B cell (primary cell): ENCODE measurements around the gene TBXAS1. TPM values are rescaled to one million over a fixed set of nuclear protein-coding genes. Genes with fewer than 3 reads are reported as not detected.

Experiments used
- ATAC-seq: fragments of 200-7000 bp; cut with Tn5 transposase; one replicate; pipeline ENCODE4 v1.10.0; 2021; ENCODE audit warnings: low read depth, mild to moderate bottlenecking, moderate number of reproducible peaks, moderate library complexity
- CTCF ChIA-PET: fragments of 350-600 bp; sonication (Branson Sonifier 250); formaldehyde crosslinking; loops from one replicate; lab custom pipeline; 2021; ENCODE audit warnings: antibody characterized with exemption, inconsistent platforms; lab: Charles Lee
- POLR2A ChIA-PET: fragments of 350-600 bp; sonication (Branson Sonifier 250); formaldehyde crosslinking; loops from one replicate; lab custom pipeline; 2021; ENCODE audit warnings: antibody characterized with exemption; lab: Charles Lee
- DNase-seq: peaks from one replicate; pipeline ENCODE4 v3.0.0; 2013
- H2AFZ ChIP-seq: 2 replicates; pipeline ENCODE4 v1.6.1; 2012; ENCODE audit warnings: mild to moderate bottlenecking, low read depth, low read length; ENCODE audit not compliant: insufficient read depth, poor library complexity, severe bottlenecking
- H3K27ac ChIP-seq, 2 donors: 1 replicate in 1 of 2; 2 replicates in 1 of 2; pipeline ENCODE4 v1.5.1; 2012 to 2013; ENCODE audit warnings: low read length in 2 of 2, mild to moderate bottlenecking in 2 of 2, moderate library complexity in 1 of 2
- H3K27me3 ChIP-seq, 4 experiments: fragments of 200-600 bp in 1 of 4; sonication (generic) in 1 of 4; replicated peaks in 1 of 4; 1 replicate in 2 of 4; 2 replicates in 2 of 4; pipeline versions ENCODE4 v1.6.1 to v1.7.0; 2013 to 2016; ENCODE audit warnings: low read length in 3 of 4, mild to moderate bottlenecking in 2 of 4, mixed read lengths in 1 of 4, moderate library complexity in 1 of 4; ENCODE audit not compliant: insufficient read depth in 4 of 4, control insufficient read depth in 3 of 4; ENCODE audit errors: control extremely low read depth in 1 of 4
- H3K36me3 ChIP-seq, 2 experiments: replicated peaks in 1 of 2; 1 replicate in 1 of 2; 2 replicates in 1 of 2; pipeline versions ENCODE4 v1.6.1 to v1.7.1; 2013; ENCODE audit warnings: low read length in 1 of 2; ENCODE audit not compliant: insufficient read depth in 2 of 2, control insufficient read depth in 1 of 2; ENCODE audit errors: control extremely low read depth in 1 of 2, extremely low read depth in 1 of 2
- H3K4me1 ChIP-seq, 2 donors: fragments of 200-600 bp in 1 of 2; sonication (generic) in 1 of 2; 1 replicate in 1 of 2; 2 replicates in 1 of 2; pipeline versions ENCODE4 v1.5.1 to v1.6.1; 2013 to 2017; ENCODE audit warnings: low read length in 2 of 2; ENCODE audit not compliant: control insufficient read depth in 2 of 2, insufficient read depth in 2 of 2
- H3K4me2 ChIP-seq: replicated peaks from 2 replicates; pipeline ENCODE3; 2012; ENCODE audit warnings: mild to moderate bottlenecking, low read depth, low read length; ENCODE audit not compliant: poor library complexity, severe bottlenecking
- H3K4me3 ChIP-seq, 5 experiments: fragments of 200-600 bp in 1 of 5; sonication (generic) in 1 of 5; 1 replicate in 3 of 5; 2 replicates in 2 of 5; pipeline versions ENCODE4 v1.5.1 to v1.7.0; 2011 to 2016; ENCODE audit warnings: low read length in 4 of 5, mild to moderate bottlenecking in 4 of 5, low read depth in 2 of 5, control low read depth in 1 of 5, moderate library complexity in 1 of 5; ENCODE audit not compliant: insufficient read depth in 1 of 5; ENCODE audit errors: control extremely low read depth in 1 of 5, extremely low read depth in 1 of 5
- H3K79me2 ChIP-seq: fragments of 200-600 bp; sonication (generic); one replicate; pipeline ENCODE4 v1.6.0; 2016; ENCODE audit warnings: low read length; ENCODE audit not compliant: control insufficient read depth, insufficient read depth
- H3K9ac ChIP-seq: fragments of 200-600 bp; sonication (generic); 2 replicates; pipeline ENCODE4 v1.6.1; 2017; ENCODE audit warnings: mild to moderate bottlenecking, low read length, moderate library complexity
- H3K9me3 ChIP-seq, 3 donors: one replicate each; pipeline versions ENCODE4 v1.6.1 to v1.7.1; 2013; ENCODE audit warnings: low read length in 2 of 3; ENCODE audit not compliant: control insufficient read depth in 2 of 3, insufficient read depth in 1 of 3; ENCODE audit errors: control extremely low read depth in 1 of 3
- H4K20me1 ChIP-seq: 2 replicates; pipeline ENCODE4 v1.6.0; 2012; ENCODE audit warnings: mild to moderate bottlenecking, low read length; ENCODE audit not compliant: insufficient read depth, control insufficient read depth, poor library complexity, severe bottlenecking
- H3K27ac Mint-ChIP-seq: one replicate; pipeline ENCODE4 v1.8.0; 2021; ENCODE audit warnings: mixed read lengths
- H3K27me3 Mint-ChIP-seq: one replicate; pipeline ENCODE4 v1.8.0; 2021; ENCODE audit warnings: mixed read lengths
- H3K4me1 Mint-ChIP-seq: one replicate; pipeline ENCODE4 v1.8.0; 2021; ENCODE audit warnings: mixed read lengths
- H3K4me3 Mint-ChIP-seq: one replicate; pipeline ENCODE4 v1.8.0; 2021; ENCODE audit warnings: mixed read lengths
- H3K9me3 Mint-ChIP-seq: one replicate; pipeline ENCODE4 v1.8.0; 2022; ENCODE audit warnings: mixed read lengths; ENCODE audit not compliant: insufficient read depth
- EZH2 ChIP-seq: IDR thresholded peaks from 2 replicates; pipeline ENCODE4 v1.6.1; 2012; ENCODE audit warnings: borderline replicate concordance, low read depth, mild to moderate bottlenecking, moderate library complexity, low read length; ENCODE audit not compliant: insufficient read depth, poor library complexity, severe bottlenecking
- whole genome bisulfite sequencing: methylation state at CpG from one replicate; pipeline ENCODE4 v1.1.5; 2013; ENCODE audit warnings: missing lambda C conversion rate; ENCODE audit not compliant: insufficient coverage; 5-methylcytosine and 5-hydroxymethylcytosine counted together
- intact Hi-C: fragments of 100-400 bp; cut with micrococcal nuclease; formaldehyde crosslinking; loops from one replicate; pipeline ENCODE4 v1.10.0; 2022
- polyA plus RNA-seq: library from polyadenylated mRNA; depleted of rRNA; stranded (reverse); fragments of >200 nt; gene quantifications from 2 replicates; pipeline ENCODE4 v1.2.3, GENCODE V29; 2012
- total RNA-seq, 2 donors: library from RNA; stranded (reverse); fragments of 120-200 nt in 1 of 2; gene quantifications; 1 replicate in 1 of 2; 2 replicates in 1 of 2; pipeline versions ENCODE4 v1.2.3 to v1.2.4, GENCODE V29; 2013 to 2022
- TF ChIP-seq, protein P1 (sequence below): fragments of 200-600 bp; IDR thresholded peaks from one replicate; pipeline ENCODE4 v1.8.0; 2022; ENCODE audit warnings: antibody characterized with exemption, mild to moderate bottlenecking

TBXAS1 gene
- total and polyA plus RNA-seq, 2 donors (not counting 1 experiment from before 2014, with no cell fraction given): 8.1 to 21.0 TPM

DNA sequence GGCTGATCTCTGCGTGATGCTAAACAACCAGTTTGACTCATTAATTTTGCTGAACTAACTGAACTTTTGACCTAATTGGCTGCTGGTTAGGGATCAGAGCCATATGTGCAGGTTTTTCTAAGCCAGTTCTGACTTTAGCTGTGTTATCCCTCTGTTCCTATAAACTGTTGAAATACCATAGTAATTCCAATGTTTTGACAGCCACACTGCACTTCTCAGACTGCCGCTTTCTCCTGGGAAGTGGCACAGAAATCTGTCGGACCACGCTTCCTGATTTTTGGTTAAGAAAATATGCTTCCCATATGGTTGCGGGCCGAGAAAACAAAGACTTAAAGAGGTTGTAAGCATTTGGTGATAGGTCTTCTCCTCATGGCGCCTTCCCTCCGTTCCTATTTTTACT lies 42.3 kb downstream of the TBXAS1 start:
- H3K4me2 ChIP-seq: no peak overlapping the region

DNA sequence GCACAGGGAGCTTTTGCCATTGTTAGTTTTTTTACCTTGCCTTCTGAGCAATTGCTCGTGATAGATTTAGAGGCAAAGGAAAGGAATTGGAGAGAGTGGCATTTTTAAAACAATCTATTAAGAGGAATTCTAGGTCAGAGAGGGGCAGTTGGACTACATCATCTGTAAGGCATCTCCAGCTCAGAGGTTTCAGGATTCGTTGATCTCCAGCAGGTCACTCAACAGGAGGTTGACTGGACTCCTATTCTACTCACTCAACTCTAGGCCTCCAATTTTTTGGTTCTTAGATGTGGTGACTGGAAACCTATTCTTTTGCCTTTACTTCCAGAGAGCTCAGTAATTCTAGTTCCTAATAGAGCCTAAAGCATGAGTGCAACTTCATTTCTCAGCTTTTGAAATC lies 42.8 kb downstream of the TBXAS1 start:
- Histone ChIP-seq H3K36me3 (no peaks in the 10 kb centered on the region), H3K27me3 (no peaks in the 10 kb centered on the region), H3K9ac (no peak overlapping the region), H3K27ac (no peak overlapping the region), H3K4me3 (no peak overlapping the region), H3K9me3 (no peaks in the 10 kb centered on the region), H3K4me1 (peaks cover 3 to 4% of the 10 kb centered on the region in 2 donors), H2AFZ (no peak overlapping the region), H4K20me1 (no peaks in the 10 kb centered on the region), H3K4me2 (no peak overlapping the region), H3K79me2 (no peaks in the 10 kb centered on the region)
- ChIA-PET POLR2A (no interaction called here), CTCF (interaction anchor here (0.7 to 1.1 kb wide), 2 partner anchors 177 to 225 kb away, joined by 3 read pairs; no protein-coding TSS in a partner anchor)
- ATAC-seq: no peak
- no peaks in the 10 kb centered on the region for H3K9me3 Mint-ChIP-seq
- intact Hi-C loops: no loop called here
- peaks cover 2% of the 10 kb centered on the region for H3K4me1 Mint-ChIP-seq
- H3K27ac Mint-ChIP-seq: no peak overlapping the region
- H3K4me3 Mint-ChIP-seq: no peak overlapping the region
- TF ChIP-seq, protein P1, sequence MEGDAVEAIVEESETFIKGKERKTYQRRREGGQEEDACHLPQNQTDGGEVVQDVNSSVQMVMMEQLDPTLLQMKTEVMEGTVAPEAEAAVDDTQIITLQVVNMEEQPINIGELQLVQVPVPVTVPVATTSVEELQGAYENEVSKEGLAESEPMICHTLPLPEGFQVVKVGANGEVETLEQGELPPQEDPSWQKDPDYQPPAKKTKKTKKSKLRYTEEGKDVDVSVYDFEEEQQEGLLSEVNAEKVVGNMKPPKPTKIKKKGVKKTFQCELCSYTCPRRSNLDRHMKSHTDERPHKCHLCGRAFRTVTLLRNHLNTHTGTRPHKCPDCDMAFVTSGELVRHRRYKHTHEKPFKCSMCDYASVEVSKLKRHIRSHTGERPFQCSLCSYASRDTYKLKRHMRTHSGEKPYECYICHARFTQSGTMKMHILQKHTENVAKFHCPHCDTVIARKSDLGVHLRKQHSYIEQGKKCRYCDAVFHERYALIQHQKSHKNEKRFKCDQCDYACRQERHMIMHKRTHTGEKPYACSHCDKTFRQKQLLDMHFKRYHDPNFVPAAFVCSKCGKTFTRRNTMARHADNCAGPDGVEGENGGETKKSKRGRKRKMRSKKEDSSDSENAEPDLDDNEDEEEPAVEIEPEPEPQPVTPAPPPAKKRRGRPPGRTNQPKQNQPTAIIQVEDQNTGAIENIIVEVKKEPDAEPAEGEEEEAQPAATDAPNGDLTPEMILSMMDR: no peak
- TF ChIP-seq EZH2: no peak
- WGBS: 100% methylated on average over 1 of the region's 2 CpGs
- DNase-seq: no peak
- H3K27me3 Mint-ChIP-seq: peaks cover 7% of the 10 kb centered on the region

More for the DNA sequence above, 42.3 kb downstream of the TBXAS1 start:
- 100% methylated on average over 1 of the region's 8 CpGs for WGBS
- H3K4me1 Mint-ChIP-seq: peaks cover 2% of the 10 kb centered on the region
- Histone ChIP-seq H4K20me1 (no peaks in the 10 kb centered on the region), H3K36me3 (no peaks in the 10 kb centered on the region), H3K9me3 (no peaks in the 10 kb centered on the region), H3K79me2 (no peaks in the 10 kb centered on the region), H2AFZ (no peak overlapping the region), H3K4me3 (no peak overlapping the region), H3K9ac (no peak overlapping the region), H3K4me1 (peaks cover 3 to 4% of the 10 kb centered on the region in 2 donors), H3K27ac (no peak overlapping the region), H3K27me3 (no peaks in the 10 kb centered on the region)
- no peak overlapping the region for H3K4me3 Mint-ChIP-seq
- DNase-seq (no peak), ATAC-seq (no peak)
- intact Hi-C loops: no loop called here
- TF ChIP-seq, protein P1: no peak
- TF ChIP-seq EZH2: no peak
- no peaks in the 10 kb centered on the region for H3K9me3 Mint-ChIP-seq
- POLR2A ChIA-PET: no interaction called here
- H3K27me3 Mint-ChIP-seq: peaks cover 8% of the 10 kb centered on the region
- no peak overlapping the region for H3K27ac Mint-ChIP-seq
- CTCF ChIA-PET: interaction anchor here (1.1 kb wide), 1 partner anchor 177 kb away, joined by 3 read pairs; no protein-coding TSS in a partner anchor
